SU-DHL-6 (cell line): ENCODE data around the gene ALPK1.

Experiments
- H2AFZ ChIP-seq: fragments of 200-600 bp; sonication (generic); 2 replicates; pipeline ENCODE4 v1.6.1; 2014; ENCODE audit warnings: low read depth, mild to moderate bottlenecking, moderate library complexity, mixed read lengths, antibody characterized with exemption, low read length; ENCODE audit not compliant: severe bottlenecking
- H3F3A ChIP-seq: fragments of 200-600 bp; shearing (Covaris generic); 2 replicates; pipeline ENCODE4 v1.6.0; 2016; ENCODE audit warnings: antibody characterized with exemption, mild to moderate bottlenecking; ENCODE audit not compliant: insufficient read depth
- H3K27ac ChIP-seq: fragments of 200-600 bp; sonication (generic); 2 replicates; pipeline ENCODE4 v1.5.1; 2016; ENCODE audit warnings: low read depth, mild to moderate bottlenecking, low read length, moderate library complexity, mixed read lengths
- H3K27me3 ChIP-seq: fragments of 200-600 bp; sonication (generic), shearing (Covaris generic); 2 replicates; pipeline ENCODE4 v1.6.0; 2014; ENCODE audit warnings: mild to moderate bottlenecking, low read length
- H3K36me3 ChIP-seq: fragments of 200-600 bp; sonication (generic); 2 replicates; pipeline ENCODE4 v1.6.1; 2014; ENCODE audit warnings: mild to moderate bottlenecking, low read length, mixed read lengths
- H3K4me2 ChIP-seq: fragments of 300-600, 200-600 bp; shearing (Covaris generic), sonication (generic); 2 replicates; pipeline ENCODE4 v1.6.0; 2014; ENCODE audit warnings: low read length, low read depth, mild to moderate bottlenecking; ENCODE audit not compliant: poor library complexity, severe bottlenecking
- H3K4me3 ChIP-seq: fragments of 200-600 bp; sonication (generic); 2 replicates; pipeline ENCODE4 v1.5.1; 2014; ENCODE audit warnings: antibody characterized with exemption, low read length, mild to moderate bottlenecking, mixed read lengths; ENCODE audit not compliant: insufficient read depth, poor library complexity, severe bottlenecking
- H3K79me2 ChIP-seq: fragments of 200-600 bp; sonication (generic); 2 replicates; pipeline ENCODE4 v1.6.1; 2014; ENCODE audit warnings: mild to moderate bottlenecking, low read length, moderate library complexity; ENCODE audit not compliant: insufficient read depth
- H3K9ac ChIP-seq: fragments of 200-600 bp; sonication (generic); 2 replicates; pipeline ENCODE4 v1.7.0; 2014; ENCODE audit warnings: mild to moderate bottlenecking, low read length
- H3K9me2 ChIP-seq: fragments of 200-600 bp; sonication (generic); replicated peaks from 2 replicates; pipeline ENCODE4 v1.6.1; 2014; ENCODE audit warnings: low read length; ENCODE audit not compliant: insufficient read depth
- H3K9me3 ChIP-seq: fragments of 200-600 bp; sonication (generic); 2 replicates; pipeline ENCODE4 v1.6.1; 2014; ENCODE audit warnings: low read length, mixed read lengths; ENCODE audit not compliant: insufficient read depth
- H4K20me1 ChIP-seq: fragments of 200-600 bp; sonication (generic); 2 replicates; pipeline ENCODE4 v1.6.1; 2014; ENCODE audit warnings: low read depth, mild to moderate bottlenecking, antibody characterized with exemption, low read length, moderate library complexity, mixed read lengths
- EZH2phosphoT487 ChIP-seq: fragments of 200-600 bp; sonication (generic), shearing (Covaris generic); conservative IDR thresholded peaks from 2 replicates; pipeline ENCODE4 v1.6.1; 2018; ENCODE audit warnings: mild to moderate bottlenecking, antibody characterized with exemption, low read length, moderate library complexity, mixed read lengths
- TF ChIP-seq, protein P1 (sequence below): fragments of 200-600 bp; sonication (generic); IDR thresholded peaks from one replicate; pipeline ENCODE4 v1.5.1; 2017; ENCODE audit warnings: antibody characterized with exemption, mild to moderate bottlenecking, low read length, moderate library complexity; ENCODE audit not compliant: insufficient read depth, poor library complexity, severe bottlenecking

The ALPK1 gene

DNA sequence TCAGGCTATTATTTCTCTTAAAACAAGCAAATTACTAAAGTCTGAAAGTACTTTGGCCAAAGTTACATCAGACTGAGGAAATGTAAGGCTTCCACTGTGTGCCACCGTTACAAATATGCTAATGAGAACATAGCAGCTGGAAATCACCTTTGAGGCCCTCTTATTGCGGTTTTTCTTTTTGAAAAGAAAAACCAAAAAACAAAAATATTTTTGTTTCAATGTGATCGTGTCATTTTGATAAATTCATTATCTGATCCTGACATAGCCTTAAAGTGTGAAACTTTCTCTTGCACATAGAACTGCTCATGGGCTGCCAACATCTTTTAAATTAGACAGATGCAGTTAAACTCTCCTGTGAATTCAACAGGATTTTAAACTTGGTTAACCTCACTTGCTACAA is 8.7 kb upstream of the ALPK1 start:
- H3K9me3 ChIP-seq = peaks cover 8% of the 10 kb centered on the region; the same call in 1 of the 2 replicates
- peaks cover 37% of the 10 kb centered on the region for H3F3A ChIP-seq
- no peaks in the 10 kb centered on the region for H3K27me3 ChIP-seq
- no peaks in the 10 kb centered on the region for H3K9me2 ChIP-seq
- H3K4me2 ChIP-seq = peak overlapping the region; percentile 98
- H3K4me3 ChIP-seq = peak overlapping the region; percentile 32
- peak overlapping the region; percentile 63 for H3K9ac ChIP-seq
- TF ChIP-seq, protein P1, sequence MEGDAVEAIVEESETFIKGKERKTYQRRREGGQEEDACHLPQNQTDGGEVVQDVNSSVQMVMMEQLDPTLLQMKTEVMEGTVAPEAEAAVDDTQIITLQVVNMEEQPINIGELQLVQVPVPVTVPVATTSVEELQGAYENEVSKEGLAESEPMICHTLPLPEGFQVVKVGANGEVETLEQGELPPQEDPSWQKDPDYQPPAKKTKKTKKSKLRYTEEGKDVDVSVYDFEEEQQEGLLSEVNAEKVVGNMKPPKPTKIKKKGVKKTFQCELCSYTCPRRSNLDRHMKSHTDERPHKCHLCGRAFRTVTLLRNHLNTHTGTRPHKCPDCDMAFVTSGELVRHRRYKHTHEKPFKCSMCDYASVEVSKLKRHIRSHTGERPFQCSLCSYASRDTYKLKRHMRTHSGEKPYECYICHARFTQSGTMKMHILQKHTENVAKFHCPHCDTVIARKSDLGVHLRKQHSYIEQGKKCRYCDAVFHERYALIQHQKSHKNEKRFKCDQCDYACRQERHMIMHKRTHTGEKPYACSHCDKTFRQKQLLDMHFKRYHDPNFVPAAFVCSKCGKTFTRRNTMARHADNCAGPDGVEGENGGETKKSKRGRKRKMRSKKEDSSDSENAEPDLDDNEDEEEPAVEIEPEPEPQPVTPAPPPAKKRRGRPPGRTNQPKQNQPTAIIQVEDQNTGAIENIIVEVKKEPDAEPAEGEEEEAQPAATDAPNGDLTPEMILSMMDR = no peak
- TF ChIP-seq EZH2phosphoT487 = no peak
- H3K27ac ChIP-seq = peak overlapping the region; percentile 100
- peaks cover 23% of the 10 kb centered on the region for H3K79me2 ChIP-seq
- no peak overlapping the region for H2AFZ ChIP-seq
- no peaks in the 10 kb centered on the region for H4K20me1 ChIP-seq
- H3K36me3 ChIP-seq = no peaks in the 10 kb centered on the region

DNA sequence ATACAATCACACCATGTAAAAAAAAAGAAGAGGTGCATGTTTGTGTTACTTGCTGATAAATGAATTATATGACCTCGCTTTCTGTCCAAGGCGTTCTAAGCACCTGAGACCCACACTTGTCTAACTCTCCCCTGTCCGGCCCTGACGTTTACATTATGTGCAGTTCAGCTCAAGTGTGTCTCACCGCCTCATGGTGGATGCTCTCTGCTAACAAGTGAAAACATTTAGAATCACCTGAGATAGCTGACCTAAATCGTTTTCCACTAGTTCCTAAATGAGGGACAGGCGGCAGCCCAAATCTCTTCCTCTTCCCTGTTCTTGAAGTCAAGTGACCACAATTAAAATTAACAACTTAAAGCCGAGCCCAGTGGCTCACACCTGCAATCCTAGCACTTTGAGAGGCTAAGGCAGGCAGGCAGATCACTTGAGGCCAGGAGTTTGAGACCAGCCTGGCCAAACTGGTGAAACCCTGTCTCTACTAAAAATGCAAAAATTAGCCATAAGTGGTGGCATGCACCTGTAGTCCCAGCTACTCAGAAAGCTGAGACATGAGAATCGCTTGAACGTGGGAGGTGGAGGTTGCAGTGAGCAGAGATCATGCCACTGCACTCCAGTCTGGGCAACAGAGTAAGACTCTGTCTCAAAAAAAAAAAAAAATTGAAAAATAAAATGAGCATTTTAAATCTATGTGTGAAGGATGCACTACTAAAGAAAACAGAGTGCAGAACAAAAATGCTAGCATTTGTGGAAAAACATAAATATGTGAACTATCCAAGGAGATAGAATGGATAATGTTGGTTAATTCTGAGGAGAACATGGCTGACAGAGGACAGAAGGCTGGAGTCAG is 7.5 kb upstream of the ALPK1 start:
- Histone ChIP-seq H4K20me1 (no peaks in the 10 kb centered on the region), H2AFZ (peak overlapping the region; percentile 77), H3F3A (peaks cover 31% of the 10 kb centered on the region), H3K4me2 (peak overlapping the region; percentile 98), H3K27ac (peak overlapping the region; percentile 100), H3K9me3 (peaks cover 8% of the 10 kb centered on the region; the same call in 1 of the 2 replicates), H3K79me2 (peaks cover 11% of the 10 kb centered on the region), H3K27me3 (no peaks in the 10 kb centered on the region), H3K9ac (peak overlapping the region; percentile 63; the same call in 1 of the 2 replicates), H3K4me3 (peak overlapping the region; percentile 32), H3K36me3 (no peaks in the 10 kb centered on the region), H3K9me2 (no peaks in the 10 kb centered on the region)
- TF ChIP-seq, protein P1 = no peak
- TF ChIP-seq EZH2phosphoT487 = no peak

DNA sequence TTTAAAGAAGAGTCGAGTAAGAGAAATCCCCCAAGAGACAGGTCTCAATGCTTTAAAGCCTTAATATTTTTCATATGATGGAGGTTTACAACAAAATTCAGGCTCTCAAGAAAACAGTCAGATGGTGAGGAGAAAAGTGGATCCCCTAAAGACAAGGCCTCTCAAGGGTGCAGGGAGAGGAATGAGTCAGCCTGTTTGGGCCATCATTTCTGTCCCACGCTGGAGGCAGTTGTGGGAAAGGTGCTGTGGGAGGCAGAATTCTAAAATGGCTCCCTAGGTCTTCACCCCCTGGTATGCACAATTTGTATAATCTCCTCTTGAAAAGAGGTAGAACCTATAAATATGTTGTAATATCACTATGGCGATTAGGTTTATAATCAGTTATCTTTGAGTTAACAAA is 6.8 kb upstream of the ALPK1 start:
- Histone ChIP-seq H3K79me2 (peaks cover 4% of the 10 kb centered on the region), H3K4me2 (peak overlapping the region; percentile 98), H3K27ac (peak overlapping the region; percentile 100), H3K9me3 (peaks cover 8% of the 10 kb centered on the region; the same call in 1 of the 2 replicates), H3K9me2 (no peaks in the 10 kb centered on the region), H4K20me1 (no peaks in the 10 kb centered on the region), H3K36me3 (no peaks in the 10 kb centered on the region), H3K9ac (no peak overlapping the region), H3K27me3 (no peaks in the 10 kb centered on the region), H3K4me3 (no peak overlapping the region), H3F3A (peaks cover 31% of the 10 kb centered on the region), H2AFZ (no peak overlapping the region)
- TF ChIP-seq, protein P1 = no peak
- no peak for TF ChIP-seq EZH2phosphoT487
